HepG2 (cell line): Measurements from ENCODE around the gene DIO1. TPM values are rescaled to one million over a fixed set of nuclear protein-coding genes. Genes with fewer than 3 reads are reported as not detected.
A peak's percentile ranks its signal among the peaks of the same experiment; 100 is the strongest.

Experiments
- BRD4 ChIP-seq: sonication (generic); formaldehyde crosslinking; IDR thresholded peaks from 2 replicates; pipeline ENCODE4 v1.4.0; 2020; ENCODE audit warnings: missing genetic modification reagents
- EEA1 ChIP-seq: sonication (generic); formaldehyde crosslinking; IDR thresholded peaks from 2 replicates; pipeline ENCODE4 v1.5.1; 2020; ENCODE audit warnings: mild to moderate bottlenecking, missing genetic modification reagents, borderline replicate concordance
- ISL2 ChIP-seq: sonication (generic); formaldehyde crosslinking; IDR thresholded peaks from 2 replicates; pipeline ENCODE4 v1.5.0; 2020; ENCODE audit warnings: missing genetic modification reagents
- MBNL3 ChIP-seq: fragments of 250-450 bp; sonication (Bioruptor Pico); conservative IDR thresholded peaks from 2 replicates; pipeline ENCODE4 v1.8.0; 2022; ENCODE audit warnings: mild to moderate bottlenecking, inconsistent platforms
- NR2F6 ChIP-seq, 2 experiments: IDR thresholded peaks; 2 replicates each; pipeline ENCODE4 v1.6.1; 2016; ENCODE audit warnings: antibody characterized with exemption in 1 of 2, mild to moderate bottlenecking in 1 of 2
- POGZ ChIP-seq: sonication (generic); formaldehyde crosslinking; IDR thresholded peaks from 2 replicates; pipeline ENCODE4 v1.4.0; 2020; ENCODE audit warnings: mild to moderate bottlenecking, missing genetic modification reagents
- RBM39 ChIP-seq: fragments of 200-400 bp; formaldehyde crosslinking; IDR thresholded peaks from one replicate; pipeline ENCODE4 v1.6.1; 2018; ENCODE audit warnings: antibody characterized with exemption, mild to moderate bottlenecking, low read depth, low read length; ENCODE audit not compliant: poor library complexity, severe bottlenecking
- STAT6 ChIP-seq: sonication (generic); formaldehyde crosslinking; IDR thresholded peaks from 2 replicates; pipeline ENCODE4 v1.4.0; 2020; ENCODE audit warnings: missing genetic modification reagents, mild to moderate bottlenecking, borderline replicate concordance
- TP53 ChIP-seq: sonication (generic); formaldehyde crosslinking; conservative IDR thresholded peaks from 2 replicates; pipeline ENCODE4 v1.4.0; 2020; ENCODE audit warnings: missing genetic modification reagents
- WIZ ChIP-seq: sonication (generic); formaldehyde crosslinking; IDR thresholded peaks from 2 replicates; pipeline ENCODE4 v1.5.1; 2020; ENCODE audit warnings: mild to moderate bottlenecking, missing genetic modification reagents
- ZGPAT ChIP-seq: IDR thresholded peaks from 2 replicates; pipeline ENCODE4 v1.6.1; 2016; ENCODE audit warnings: mild to moderate bottlenecking
- ZMYM2 ChIP-seq: sonication (generic); formaldehyde crosslinking; IDR thresholded peaks from 2 replicates; pipeline ENCODE4 v1.8.0; 2022; ENCODE audit warnings: mild to moderate bottlenecking, missing genetic modification reagents
- ZNF30 ChIP-seq: sonication (generic); formaldehyde crosslinking; IDR thresholded peaks from 2 replicates; pipeline ENCODE4 v1.5.0; 2020; ENCODE audit warnings: mild to moderate bottlenecking, missing genetic modification reagents
- ZNF451 ChIP-seq: sonication (generic); formaldehyde crosslinking; IDR thresholded peaks from 2 replicates; pipeline ENCODE4 v1.5.0; 2020; ENCODE audit warnings: mild to moderate bottlenecking, missing genetic modification reagents
- ZNF569 ChIP-seq: sonication (generic); formaldehyde crosslinking; IDR thresholded peaks from 2 replicates; pipeline ENCODE4 v1.5.0; 2020; ENCODE audit warnings: mild to moderate bottlenecking, missing genetic modification reagents, moderate library complexity, borderline replicate concordance
- ZNF574 ChIP-seq: sonication (generic); formaldehyde crosslinking; IDR thresholded peaks from 2 replicates; pipeline ENCODE4 v1.4.0; 2020; ENCODE audit warnings: missing genetic modification reagents
- polyA plus RNA-seq, 8 experiments: library from polyadenylated mRNA; depleted of rRNA in 3 of 8; stranded (reverse) in 7 of 8; unstranded in 1 of 8; fragments of >200 nt; fragmentation: Illumina TruSeq in 4 of 8; extraction: Trizol in 4 of 8; gene quantifications; 2 replicates each; pipeline versions ENCODE4 v1.2.1 to v1.2.3, GENCODE V29; 2011 to 2016; ENCODE audit warnings: low read depth in 4 of 8, missing spikeins in 1 of 8, mixed read lengths in 1 of 8; ENCODE audit not compliant: insufficient read depth in 1 of 8
- total RNA-seq, 5 experiments: library from RNA; depleted of rRNA; stranded (reverse); fragments of >200 nt; fragmentation: Illumina TruSeq; extraction: Trizol; gene quantifications; 2 replicates each; pipeline ENCODE4 v1.2.3, GENCODE V29; 2016; ENCODE audit warnings: low read depth in 1 of 5
- TF ChIP-seq, protein P1 (sequence below): sonication (generic); formaldehyde crosslinking; IDR thresholded peaks from 2 replicates; pipeline ENCODE4 v1.4.0; 2020; ENCODE audit warnings: mild to moderate bottlenecking, missing genetic modification reagents
- TF ChIP-seq, protein P2 (sequence below), 2 experiments: sonication (generic) in 1 of 2; formaldehyde crosslinking in 1 of 2; IDR thresholded peaks; 2 replicates each; pipeline versions ENCODE4 v1.5.1 to v1.6.1; 2011 to 2020; ENCODE audit warnings: borderline replicate concordance in 1 of 2, low read depth in 1 of 2, low read length in 1 of 2, mild to moderate bottlenecking in 1 of 2, missing genetic modification reagents in 1 of 2, moderate library complexity in 1 of 2

Gene DIO1
- total and polyA plus RNA-seq, 2 of the 13 experiments (the other 11 are each of a cell fraction or from before 2014, with no cell fraction given), result 13.5 to 45.6 TPM

DNA sequence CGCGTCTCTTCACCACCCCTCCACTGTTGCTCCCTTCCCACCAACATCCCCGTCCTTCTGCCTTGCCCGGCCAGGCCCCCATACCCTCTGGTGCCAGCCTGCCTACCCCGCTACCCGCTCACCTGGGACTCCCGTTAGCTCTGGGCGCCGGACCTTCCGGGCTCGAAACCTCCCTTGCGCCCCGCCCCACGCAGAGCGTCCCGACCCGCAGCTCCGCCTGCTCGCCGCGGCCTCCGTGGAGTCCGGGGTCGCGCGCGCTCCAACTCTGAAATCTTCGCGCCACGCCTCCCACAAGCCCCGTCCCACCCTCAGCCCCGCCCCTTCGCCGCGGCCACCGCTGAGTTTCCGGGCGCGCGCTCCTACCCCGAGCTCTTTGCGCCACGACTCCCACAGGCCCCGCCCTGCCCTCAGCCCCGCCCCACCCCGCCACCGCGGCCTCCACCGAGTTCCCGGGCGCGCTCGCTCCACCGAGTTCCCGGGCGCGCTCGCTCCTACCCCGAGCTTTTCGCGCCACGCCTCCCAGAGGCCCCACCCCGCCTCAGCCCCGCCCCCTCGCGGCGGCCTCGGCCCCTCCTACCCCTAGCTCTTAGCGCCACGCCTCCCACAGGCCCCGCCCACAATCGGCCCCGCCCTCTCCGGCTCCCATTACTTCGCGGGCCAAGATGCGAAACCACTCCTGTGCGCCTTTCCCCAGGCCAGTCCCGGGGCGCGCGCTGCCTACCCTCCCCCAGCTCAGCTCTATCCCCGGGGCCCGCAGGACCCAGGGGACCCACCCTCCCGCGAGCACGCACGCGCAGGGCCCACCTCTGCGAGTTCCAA lies 51.7 kb downstream of the DIO1 start, which contains the start of gene IFT25 (continued):
- no peak for TF ChIP-seq MBNL3 (CRISPR knock-in tag)
- peak; percentile 27; the same call in 1 of the 2 replicates for TF ChIP-seq ZNF574
- TF ChIP-seq TP53, result no peak
- no peak for TF ChIP-seq STAT6 (CRISPR knock-in tag)
- TF ChIP-seq ZNF569 (CRISPR knock-in tag), result no peak
- TF ChIP-seq ZNF30, result no peak
- TF ChIP-seq, protein P1, sequence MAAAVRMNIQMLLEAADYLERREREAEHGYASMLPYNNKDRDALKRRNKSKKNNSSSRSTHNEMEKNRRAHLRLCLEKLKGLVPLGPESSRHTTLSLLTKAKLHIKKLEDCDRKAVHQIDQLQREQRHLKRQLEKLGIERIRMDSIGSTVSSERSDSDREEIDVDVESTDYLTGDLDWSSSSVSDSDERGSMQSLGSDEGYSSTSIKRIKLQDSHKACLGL (CRISPR knock-in tag), result peak; percentile 27
- TF ChIP-seq, protein P2, sequence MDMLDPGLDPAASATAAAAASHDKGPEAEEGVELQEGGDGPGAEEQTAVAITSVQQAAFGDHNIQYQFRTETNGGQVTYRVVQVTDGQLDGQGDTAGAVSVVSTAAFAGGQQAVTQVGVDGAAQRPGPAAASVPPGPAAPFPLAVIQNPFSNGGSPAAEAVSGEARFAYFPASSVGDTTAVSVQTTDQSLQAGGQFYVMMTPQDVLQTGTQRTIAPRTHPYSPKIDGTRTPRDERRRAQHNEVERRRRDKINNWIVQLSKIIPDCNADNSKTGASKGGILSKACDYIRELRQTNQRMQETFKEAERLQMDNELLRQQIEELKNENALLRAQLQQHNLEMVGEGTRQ (IDR thresholded peaks at IDR 0.05; ENCODE audit: low read depth, low read length), result no peak
- TF ChIP-seq, protein P2 (CRISPR knock-in tag; IDR thresholded peaks at IDR 0.05; ENCODE audit: borderline replicate concordance), result peak; percentile 14; the same call in 1 of the 2 replicates
- TF ChIP-seq ZGPAT (CRISPR knock-in tag), result peak; percentile 44; the same call in 1 of the 2 replicates
- peak; percentile 43 for TF ChIP-seq RBM39
- TF ChIP-seq EEA1 (CRISPR knock-in tag), result peak; percentile 85; the same call in 1 of the 2 replicates
- peak; percentile 33; the same call in 1 of the 2 replicates for TF ChIP-seq POGZ
- 0 out of 2 replicates have a peak, but pooled peaks have one; percentile 45 for TF ChIP-seq ZNF451 (CRISPR knock-in tag)
- peak; percentile 23; the same call in 1 of the 2 replicates for TF ChIP-seq ZMYM2 (CRISPR knock-in tag)
- TF ChIP-seq WIZ (CRISPR knock-in tag), result no peak
- TF ChIP-seq NR2F6 (IDR thresholded peaks at IDR 0.05), result no peak
- peak; percentile 51; the same call in 1 of the 2 replicates for TF ChIP-seq NR2F6 (CRISPR knock-in tag; IDR thresholded peaks at IDR 0.05)
- TF ChIP-seq ISL2 (CRISPR knock-in tag), result 0 out of 2 replicates have a peak, but pooled peaks have one; percentile 18
- TF ChIP-seq BRD4, result 0 out of 2 replicates have a peak, but pooled peaks have one; percentile 27
